ENCODE measurements around the gene CCDC117. TPM values are rescaled to one million over a fixed set of nuclear protein-coding genes. Genes with fewer than 3 reads are reported as not detected.
A peak's percentile ranks its signal among the peaks of the same experiment; 100 is the strongest.

CCDC117 gene
- total RNA-seq, 6 experiments from 2014 or later: 13.2 to 17.4 (median 14.8) TPM

- H3K27me3 Mint-ChIP-seq (ENCODE audit: insufficient read depth): peaks cover 2% of the 10 kb centered on the region
Observed at GRCh38 chr22:28766628-28767027, 5.9 kb upstream of the CCDC117 start.

GRCh38 chr22:28768701-28769393 is 3.6 kb upstream of the CCDC117 start:
- peaks cover 2% of the 10 kb centered on the region for H3K27me3 Mint-ChIP-seq (ENCODE audit: insufficient read depth)
- peaks cover 7% of the 10 kb centered on the region for H3K9me3 Mint-ChIP-seq
- H3K4me1 Mint-ChIP-seq (ENCODE audit: low read depth): peaks cover 11% of the 10 kb centered on the region
- no peak for TF ChIP-seq CTCF (IDR thresholded peaks at IDR 0.05)
- H3K27ac Mint-ChIP-seq: no peak overlapping the region
- no peak overlapping the region for H3K4me3 Mint-ChIP-seq
- peaks cover 4% of the 10 kb centered on the region; the same call in 1 of the 2 replicates for H3K36me3 Mint-ChIP-seq (ENCODE audit: low read depth)
- no peak for DNase-seq

More at GRCh38 chr22:28766628-28767027, 5.9 kb upstream of the CCDC117 start:
- no peak overlapping the region for H3K4me3 Mint-ChIP-seq
- peaks cover 7% of the 10 kb centered on the region for H3K9me3 Mint-ChIP-seq
- TF ChIP-seq CTCF (IDR thresholded peaks at IDR 0.05): no peak
- no peak for DNase-seq
- no peak overlapping the region for H3K27ac Mint-ChIP-seq
- no peaks in the 10 kb centered on the region for H3K4me1 Mint-ChIP-seq (ENCODE audit: low read depth)
- no peaks in the 10 kb centered on the region for H3K36me3 Mint-ChIP-seq (ENCODE audit: low read depth)

- Mint-ChIP-seq H3K4me1 (ENCODE audit: low read depth) (peaks cover 14% of the 10 kb centered on the region), H3K27ac (no peak overlapping the region), H3K36me3 (ENCODE audit: low read depth) (peaks cover 8% of the 10 kb centered on the region; the same call in 1 of the 2 replicates), H3K9me3 (peaks cover 7% of the 10 kb centered on the region), H3K4me3 (no peak overlapping the region), H3K27me3 (ENCODE audit: insufficient read depth) (peaks cover 2% of the 10 kb centered on the region)
- no peak for TF ChIP-seq CTCF (IDR thresholded peaks at IDR 0.05)
- no peak for DNase-seq
Observed at GRCh38 chr22:28769394-28770085, 3.0 kb upstream of the CCDC117 start.

- Mint-ChIP-seq H3K4me1 (ENCODE audit: low read depth) (peaks cover 18% of the 10 kb centered on the region), H3K4me3 (no peak overlapping the region), H3K27ac (no peak overlapping the region), H3K9me3 (peaks cover 7% of the 10 kb centered on the region), H3K27me3 (ENCODE audit: insufficient read depth) (peaks cover 2% of the 10 kb centered on the region), H3K36me3 (ENCODE audit: low read depth) (peaks cover 16% of the 10 kb centered on the region)
- DNase-seq: no peak
- no peak for TF ChIP-seq CTCF (IDR thresholded peaks at IDR 0.05)
Observed at GRCh38 chr22:28771195-28771791, 1.2 kb upstream of the CCDC117 start.

- H3K27me3 Mint-ChIP-seq (ENCODE audit: insufficient read depth): peaks cover 2% of the 10 kb centered on the region
- peaks cover 7% of the 10 kb centered on the region for H3K9me3 Mint-ChIP-seq
- peaks cover 16% of the 10 kb centered on the region for H3K36me3 Mint-ChIP-seq (ENCODE audit: low read depth)
- DNase-seq: peak; percentile 74
- peak overlapping the region; percentile 91 for H3K27ac Mint-ChIP-seq
- no peak for TF ChIP-seq CTCF (IDR thresholded peaks at IDR 0.05)
- peaks cover 18% of the 10 kb centered on the region for H3K4me1 Mint-ChIP-seq (ENCODE audit: low read depth)
- peak overlapping the region; percentile 91 for H3K4me3 Mint-ChIP-seq
Observed at GRCh38 chr22:28773461-28773867, 969 bp downstream of the CCDC117 start.
